NT2/D1 (cell line): ENCODE data around the gene PRX.

Experiments
- SUZ12 ChIP-seq: IDR thresholded peaks from 2 replicates; pipeline ENCODE4 v1.6.1; 2011; ENCODE audit not compliant: insufficient read length, insufficient read depth; ENCODE audit errors: extremely low read depth
- YY1 ChIP-seq: IDR thresholded peaks from 2 replicates; pipeline ENCODE4 v1.6.1; 2011; ENCODE audit not compliant: insufficient read length, insufficient read depth
- ZNF274 ChIP-seq: IDR thresholded peaks from 2 replicates; pipeline ENCODE4 v1.6.1; 2011; ENCODE audit warnings: mild to moderate bottlenecking, low read depth, low read length

DNA sequence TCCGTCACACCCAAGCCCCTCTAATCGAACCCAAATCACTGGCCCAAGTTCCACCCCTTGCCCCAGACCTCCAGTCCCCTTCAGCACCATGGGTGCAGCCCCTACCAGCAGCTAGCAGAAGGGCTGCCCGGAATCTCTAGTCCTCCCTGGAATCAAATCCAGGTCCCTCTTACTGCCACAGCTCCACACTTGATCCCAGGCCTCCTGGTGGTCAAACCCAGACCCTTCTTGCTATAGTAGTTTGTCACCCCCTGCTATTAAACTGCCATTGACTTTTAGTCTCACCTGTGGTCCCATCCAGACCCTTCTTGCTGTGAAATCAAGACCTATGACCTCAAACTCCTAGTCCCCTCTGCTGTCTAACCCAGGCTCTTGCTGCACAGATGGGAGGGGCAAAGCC, 31.9 kb downstream of the PRX start:
- TF ChIP-seq YY1, result no peak
- TF ChIP-seq ZNF274, result no peak
- no peak for TF ChIP-seq SUZ12
